Measurements from ENCODE around the gene CDON. TPM values are rescaled to one million over a fixed set of nuclear protein-coding genes. Genes with fewer than 3 reads are reported as not detected.

Gene CDON
- total and polyA plus RNA-seq, 2 donors (not counting 1 experiment from before 2014, with no cell fraction given) = 0.01 TPM; not detected in 1

GRCh38 chr11:125922156-125922555, 140.5 kb downstream of the CDON start:
- no peak overlapping the region for H3K4me2 ChIP-seq (replicated peaks; ENCODE audit: low read depth, low read length, poor library complexity, severe bottlenecking)
- H3K4me3 ChIP-seq (ENCODE audit: control extremely low read depth in 1 of 5, extremely low read depth in 1 of 5, insufficient read depth in 1 of 5, low read depth in 2 of 5, low read length in 4 of 5) = no peak overlapping the region
- H3K9me3 ChIP-seq (ENCODE audit: control extremely low read depth in 1 of 3, control insufficient read depth in 2 of 3, insufficient read depth in 1 of 3, low read length in 2 of 3) = no peaks in the 10 kb centered on the region
- H3K27me3 ChIP-seq (replicated peaks in 1 of 4; ENCODE audit: control extremely low read depth in 1 of 4, control insufficient read depth in 3 of 4, insufficient read depth in 4 of 4, low read length in 3 of 4) = peaks cover 0 to 11% (median 2%) of the 10 kb centered on the region in 4 experiments
- ATAC-seq (ENCODE audit: low read depth) = no peak
- no peaks in the 10 kb centered on the region for H3K4me1 ChIP-seq (ENCODE audit: control insufficient read depth in 2 of 2, insufficient read depth in 2 of 2, low read length in 2 of 2)
- DNase-seq = no peak
- H3K79me2 ChIP-seq (ENCODE audit: control insufficient read depth, insufficient read depth, low read length) = no peaks in the 10 kb centered on the region
- ChIA-PET CTCF (interaction anchor here (1.6 kb wide), 1 partner anchor 272 kb away, joined by 8 read pairs; no protein-coding TSS in a partner anchor), POLR2A (no interaction called here)
- intact Hi-C loops (cut with micrococcal nuclease) = loop anchor here (2.0 kb wide), 1 partner anchor 559 kb away; no protein-coding TSS in a partner anchor
- H3K9ac ChIP-seq (ENCODE audit: low read length) = no peak overlapping the region
- Mint-ChIP-seq H3K4me3 (no peak overlapping the region), H3K4me1 (peaks cover 2% of the 10 kb centered on the region), H3K9me3 (ENCODE audit: insufficient read depth) (no peaks in the 10 kb centered on the region), H3K27ac (no peak overlapping the region), H3K27me3 (peaks cover 44% of the 10 kb centered on the region)
- H4K20me1 ChIP-seq (ENCODE audit: control insufficient read depth, insufficient read depth, low read length, poor library complexity, severe bottlenecking) = no peaks in the 10 kb centered on the region
- no peak overlapping the region for H2AFZ ChIP-seq (ENCODE audit: insufficient read depth, low read depth, low read length, poor library complexity, severe bottlenecking)
- H3K36me3 ChIP-seq (replicated peaks in 1 of 2; ENCODE audit: control extremely low read depth in 1 of 2, control insufficient read depth in 1 of 2, extremely low read depth in 1 of 2, insufficient read depth in 2 of 2, low read length in 1 of 2) = no peaks in the 10 kb centered on the region
- 96% methylated on average over 2 of the region's 3 CpGs for WGBS (ENCODE audit: insufficient coverage)
- TF ChIP-seq EZH2 (IDR thresholded peaks at IDR 0.05; ENCODE audit: borderline replicate concordance, insufficient read depth, low read depth, low read length, poor library complexity, severe bottlenecking) (no peak), CTCF (IDR thresholded peaks at IDR 0.05) (no peak)
- H3K27ac ChIP-seq (ENCODE audit: low read length in 2 of 2) = no peak overlapping the region

GRCh38 chr11:125921042-125921441, 141.6 kb downstream of the CDON start:
- Histone ChIP-seq H3K9ac (ENCODE audit: low read length) (no peak overlapping the region), H3K4me2 (replicated peaks; ENCODE audit: low read depth, low read length, poor library complexity, severe bottlenecking) (no peak overlapping the region), H3K4me3 (ENCODE audit: control extremely low read depth in 1 of 5, extremely low read depth in 1 of 5, insufficient read depth in 1 of 5, low read depth in 2 of 5, low read length in 4 of 5) (no peak overlapping the region), H3K27ac (ENCODE audit: low read length in 2 of 2) (no peak overlapping the region), H3K4me1 (ENCODE audit: control insufficient read depth in 2 of 2, insufficient read depth in 2 of 2, low read length in 2 of 2) (no peaks in the 10 kb centered on the region), H3K27me3 (replicated peaks in 1 of 4; ENCODE audit: control extremely low read depth in 1 of 4, control insufficient read depth in 3 of 4, insufficient read depth in 4 of 4, low read length in 3 of 4) (peaks cover 0 to 14% (median 2%) of the 10 kb centered on the region in 4 experiments), H4K20me1 (ENCODE audit: control insufficient read depth, insufficient read depth, low read length, poor library complexity, severe bottlenecking) (no peaks in the 10 kb centered on the region), H3K36me3 (replicated peaks in 1 of 2; ENCODE audit: control extremely low read depth in 1 of 2, control insufficient read depth in 1 of 2, extremely low read depth in 1 of 2, insufficient read depth in 2 of 2, low read length in 1 of 2) (no peaks in the 10 kb centered on the region), H2AFZ (ENCODE audit: insufficient read depth, low read depth, low read length, poor library complexity, severe bottlenecking) (no peak overlapping the region), H3K79me2 (ENCODE audit: control insufficient read depth, insufficient read depth, low read length) (no peaks in the 10 kb centered on the region), H3K9me3 (ENCODE audit: control extremely low read depth in 1 of 3, control insufficient read depth in 2 of 3, insufficient read depth in 1 of 3, low read length in 2 of 3) (no peaks in the 10 kb centered on the region)
- intact Hi-C loops (cut with micrococcal nuclease) = no loop called here
- ChIA-PET POLR2A (no interaction called here), CTCF (interaction anchor here (0.8 to 1.6 kb wide), 2 partner anchors 13 to 273 kb away, joined by 3 to 8 read pairs; no protein-coding TSS in a partner anchor)
- TF ChIP-seq CTCF (IDR thresholded peaks at IDR 0.05) (no peak), EZH2 (IDR thresholded peaks at IDR 0.05; ENCODE audit: borderline replicate concordance, insufficient read depth, low read depth, low read length, poor library complexity, severe bottlenecking) (no peak)
- no peak overlapping the region for H3K4me3 Mint-ChIP-seq
- H3K4me1 Mint-ChIP-seq = peaks cover 2% of the 10 kb centered on the region
- DNase-seq (no peak), ATAC-seq (ENCODE audit: low read depth) (no peak)
- no peak overlapping the region for H3K27ac Mint-ChIP-seq
- WGBS (ENCODE audit: insufficient coverage) = 93% methylated on average over 6 of the region's 9 CpGs
- no peaks in the 10 kb centered on the region for H3K9me3 Mint-ChIP-seq (ENCODE audit: insufficient read depth)
- H3K27me3 Mint-ChIP-seq = peaks cover 41% of the 10 kb centered on the region
